A204.1 (cell line): Measurements from ENCODE around the gene ERCC1.

Experiments
- FAIRE-seq: peaks from 2 replicates; lab custom pipeline; 2012; peaks lifted over from hg19 to GRCh38; lab: Jason Lieb, UNC

Gene ERCC1

DNA sequence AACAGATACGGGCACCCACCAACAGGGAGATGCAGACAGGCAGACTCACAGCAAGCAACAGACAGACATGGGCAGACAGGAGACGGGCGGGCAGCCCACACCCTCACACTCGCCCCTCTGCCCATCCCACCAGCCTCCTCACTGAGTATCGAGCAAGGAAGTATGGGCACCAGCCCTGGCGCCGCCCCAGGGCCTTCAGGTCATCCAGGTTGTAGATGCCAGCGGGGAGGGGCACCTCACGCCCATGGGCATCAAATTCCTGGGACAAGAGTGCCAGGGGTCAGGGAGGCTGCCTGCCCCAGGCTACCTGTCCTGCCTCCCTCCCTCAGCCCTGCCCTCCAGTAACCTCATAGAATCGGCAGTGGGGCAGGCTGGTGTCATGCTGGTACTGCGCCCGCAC, 59.0 kb downstream of the ERCC1 start:
- no peak for FAIRE-seq

DNA sequence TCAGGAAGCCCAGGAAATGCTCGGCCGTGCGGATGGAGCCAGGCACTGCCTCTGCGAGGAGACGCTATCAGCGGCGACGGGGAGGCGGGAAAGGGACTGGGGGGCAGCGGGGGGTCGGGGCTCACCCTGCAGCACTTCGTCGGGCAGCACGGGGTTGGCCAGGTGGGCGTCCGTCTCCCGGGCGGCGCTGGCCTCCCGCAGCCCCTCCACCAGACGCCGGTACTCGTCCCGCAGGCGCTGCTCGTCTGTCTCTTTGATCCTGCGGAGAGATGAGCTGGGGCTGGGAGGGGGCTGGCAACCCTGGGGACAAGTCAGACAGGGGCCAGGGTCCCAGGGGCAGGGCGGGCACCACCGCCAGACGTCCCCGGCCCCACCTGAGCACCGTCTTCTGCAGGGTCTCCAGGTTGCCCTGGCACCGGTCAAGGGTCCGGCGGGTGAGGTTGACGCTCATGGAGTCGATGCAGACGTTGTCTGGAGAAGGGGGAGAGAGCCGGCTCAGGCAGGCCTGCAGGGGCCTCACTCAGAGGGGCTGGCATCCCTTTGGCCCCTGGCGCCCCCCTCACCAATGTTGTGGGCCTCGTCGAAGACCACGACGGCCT, 59.8 kb downstream of the ERCC1 start:
- no peak for FAIRE-seq

DNA sequence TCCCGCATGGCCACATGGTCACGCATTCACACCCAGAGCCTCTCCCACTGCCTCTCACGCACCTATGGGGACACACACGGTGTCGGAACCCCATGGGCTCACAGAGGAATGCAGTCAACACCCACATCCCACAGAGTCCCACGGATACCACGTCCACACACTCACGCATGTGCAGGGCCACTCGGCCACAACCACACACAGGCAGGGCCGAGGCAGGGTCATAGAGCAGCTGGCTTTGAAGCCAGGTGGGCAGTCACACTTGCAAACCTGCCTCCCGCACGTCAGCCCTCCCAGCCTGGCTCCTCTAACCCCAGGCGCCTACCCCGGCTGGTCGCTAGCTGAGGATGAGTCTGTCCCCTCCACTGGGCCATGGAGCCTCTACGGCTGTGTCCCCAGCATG, 61.4 kb downstream of the ERCC1 start:
- FAIRE-seq, result no peak

DNA sequence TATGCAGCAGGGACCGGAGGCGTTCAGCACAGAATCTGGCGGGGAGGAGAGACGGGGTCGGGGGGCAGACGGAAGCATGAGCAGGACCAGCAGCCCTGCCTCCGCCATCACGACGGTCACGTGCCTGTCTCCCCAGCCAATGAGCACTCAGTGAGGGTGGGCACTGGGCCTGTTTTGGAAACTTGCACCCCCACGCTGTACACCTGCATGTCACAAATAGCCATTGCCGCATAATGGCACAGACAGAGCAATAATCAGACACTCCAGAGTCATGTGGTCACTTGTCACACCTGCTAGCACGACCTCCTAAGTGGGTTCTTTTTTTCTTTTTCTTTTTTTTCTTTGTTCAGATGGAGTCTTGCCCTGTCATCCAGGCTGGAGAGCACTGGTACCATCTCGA, 62.1 kb downstream of the ERCC1 start:
- no peak for FAIRE-seq

DNA sequence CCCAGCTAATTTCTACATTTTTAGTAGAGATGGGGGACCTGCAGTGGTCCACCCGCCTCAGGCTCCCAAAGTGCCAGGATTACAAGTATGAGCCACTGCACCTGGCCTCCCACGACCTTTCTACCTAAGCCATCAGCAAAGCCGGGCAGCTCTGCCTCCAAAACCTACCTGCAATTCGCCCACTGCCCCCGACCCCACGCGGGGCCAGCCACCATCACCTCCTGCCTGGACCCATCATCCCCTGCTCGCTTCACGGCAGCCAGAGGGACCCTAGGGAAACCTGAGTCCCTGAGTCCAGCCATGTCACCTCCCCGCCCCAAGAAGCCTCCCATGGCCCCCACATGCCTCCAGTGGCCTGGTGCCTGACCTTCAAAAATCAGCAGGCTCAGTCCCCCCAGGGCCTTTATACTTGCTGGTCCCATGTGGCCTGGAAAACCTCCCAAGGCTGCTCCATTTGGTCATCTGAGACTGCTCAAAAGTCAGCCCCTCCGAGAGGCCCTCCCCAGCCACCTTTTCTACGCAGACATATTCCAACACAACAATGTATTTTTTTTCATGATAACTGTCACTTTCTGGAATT, 65.4 kb downstream of the ERCC1 start:
- no peak for FAIRE-seq

DNA sequence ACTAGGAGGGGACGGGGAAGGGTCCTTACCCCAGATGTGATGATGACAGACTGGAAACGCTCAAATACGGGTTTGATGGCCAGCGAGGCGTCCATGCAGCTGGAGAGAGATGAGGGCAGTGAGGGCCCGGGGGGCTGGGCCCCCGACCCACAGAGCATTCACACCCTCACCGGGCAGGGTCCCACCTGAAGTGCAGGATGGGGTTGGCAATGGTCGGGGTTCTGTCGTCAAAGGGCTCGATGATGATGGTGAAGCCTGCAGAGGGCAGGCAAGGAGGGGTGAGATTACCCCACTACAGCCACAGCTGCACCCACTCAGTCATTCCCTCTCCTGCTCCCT, 66.3 kb downstream of the ERCC1 start:
- no peak for FAIRE-seq
